Activated T-cell treated with anti-CD3 and anti-CD28 coated beads, Interleukin-2, amount 50 U/mL, for 1 hour (primary cell): ENCODE measurements around the gene GPC6.

ENCODE experiments used
- DNase-seq: peaks from one replicate; pipeline ENCODE4 v3.0.0-alpha.2; 2020

GPC6 gene

DNA sequence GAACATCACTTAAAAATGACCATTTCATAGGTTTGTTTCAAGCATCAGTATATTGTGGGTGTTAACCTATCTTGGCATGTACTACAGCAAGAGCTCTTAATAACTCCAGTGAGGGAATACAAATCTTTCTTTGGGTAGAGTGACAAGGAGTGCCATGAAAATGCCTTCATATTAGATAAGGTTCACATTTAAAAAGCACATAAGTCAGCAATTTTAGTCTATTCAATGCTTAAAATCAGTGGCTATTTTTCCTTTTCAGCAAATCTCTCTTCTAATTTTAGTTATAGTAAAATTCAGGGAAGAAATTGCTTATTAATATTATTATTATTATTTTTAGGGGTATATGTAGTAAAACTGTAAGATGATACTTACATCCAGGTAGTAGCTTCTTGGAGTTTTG is 291.1 kb downstream of the GPC6 start:
- DNase-seq = no peak

DNA sequence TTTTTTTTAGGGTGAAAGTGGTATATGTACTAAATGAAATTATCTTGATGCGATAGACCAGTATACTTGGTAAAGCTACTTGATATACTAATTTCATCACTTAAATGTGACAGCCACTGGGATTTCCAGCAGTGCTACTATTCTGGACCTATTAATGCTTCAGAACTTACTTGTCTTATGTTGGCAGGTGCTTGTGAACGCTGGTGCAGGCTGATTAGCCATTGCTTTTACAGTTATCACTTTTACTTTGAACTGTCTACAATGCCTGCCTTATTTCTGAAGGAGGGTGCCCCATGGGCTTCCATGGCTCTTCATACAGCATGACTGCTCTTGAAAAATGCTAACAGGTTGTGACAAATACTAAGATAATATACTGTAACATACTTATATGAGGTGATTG is 294.7 kb downstream of the GPC6 start:
- no peak for DNase-seq

DNA sequence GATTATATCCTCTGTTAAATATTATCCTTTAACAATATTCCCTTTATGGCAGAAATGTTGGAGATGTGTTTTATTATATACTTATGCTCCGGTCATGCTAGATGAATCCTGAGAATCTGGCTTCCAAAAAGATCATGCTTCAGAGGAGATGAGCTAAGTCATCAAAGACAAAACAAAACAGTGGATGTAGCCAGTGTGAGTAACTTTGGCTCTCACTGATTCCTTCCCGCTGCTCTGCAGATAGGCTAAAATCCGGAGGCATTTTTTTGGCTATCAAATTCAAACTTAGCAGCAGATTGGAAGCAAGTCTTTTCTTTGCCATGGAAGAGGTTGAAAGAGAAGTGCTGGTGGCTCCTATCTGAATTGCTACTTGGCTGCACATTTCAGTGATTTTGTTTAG is 295.9 kb downstream of the GPC6 start:
- no peak for DNase-seq

DNA sequence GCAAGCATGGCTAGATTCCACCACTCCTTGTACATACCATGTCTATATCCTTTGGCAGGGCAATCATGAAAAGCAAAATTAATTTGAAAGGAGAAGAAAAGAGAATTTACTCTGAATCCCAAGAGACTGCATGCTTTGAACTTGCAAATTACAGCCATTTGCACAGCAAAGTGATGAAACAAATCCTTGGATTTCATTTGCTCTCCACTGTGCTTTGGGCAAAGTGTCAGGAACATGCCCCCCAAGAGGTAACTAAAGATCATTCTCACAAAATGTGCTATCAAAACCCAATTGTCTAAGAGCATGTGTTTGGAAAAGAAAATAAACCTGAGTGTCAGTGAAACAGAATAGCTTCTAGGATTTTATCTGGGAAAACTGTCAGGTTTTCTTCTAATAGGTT is 298.5 kb downstream of the GPC6 start:
- no peak for DNase-seq

DNA sequence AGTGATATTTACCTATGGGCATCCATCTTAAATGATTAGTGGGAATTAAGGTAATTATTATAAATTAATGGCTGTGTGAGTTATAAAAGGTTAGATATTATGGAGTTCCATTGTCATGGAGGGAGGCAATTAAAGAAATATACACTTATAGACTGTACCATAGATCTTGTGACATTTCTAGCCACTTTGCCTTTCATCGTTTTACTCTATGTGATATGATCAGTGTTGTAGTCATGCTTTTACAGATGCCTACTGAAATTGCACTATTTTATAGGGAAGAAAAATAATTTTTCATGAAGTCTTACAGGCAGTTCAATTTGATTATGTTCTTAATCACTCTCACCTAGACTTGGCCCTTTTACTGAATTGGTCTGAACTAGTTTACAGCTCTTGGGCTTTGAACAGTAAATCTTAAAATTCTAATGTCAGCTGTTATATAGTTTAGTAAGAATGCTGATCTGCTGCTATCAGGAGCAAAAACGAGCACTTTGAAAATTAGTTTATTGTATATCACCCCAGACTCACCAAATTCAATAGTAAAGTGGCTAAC is 301.2 kb downstream of the GPC6 start:
- no peak for DNase-seq

DNA sequence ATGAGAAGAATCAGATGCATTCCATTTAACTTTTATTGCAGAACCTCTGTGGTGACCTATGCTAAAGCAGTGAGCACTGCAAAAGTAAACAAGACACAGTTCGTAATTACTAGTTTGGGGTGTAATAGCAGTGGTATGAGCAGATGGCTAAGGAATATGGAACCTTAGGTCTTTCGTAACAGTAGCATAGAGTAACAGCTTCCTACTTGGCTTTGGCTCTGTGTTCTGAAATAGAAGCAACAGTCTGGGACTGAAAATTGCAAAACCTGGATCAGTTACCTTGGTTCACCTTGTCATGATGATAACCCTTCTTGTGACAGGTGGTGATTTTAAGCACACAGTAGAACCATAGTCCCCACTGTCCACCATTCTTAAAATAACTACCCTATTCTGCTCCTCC is 303.4 kb downstream of the GPC6 start:
- DNase-seq = no peak

DNA sequence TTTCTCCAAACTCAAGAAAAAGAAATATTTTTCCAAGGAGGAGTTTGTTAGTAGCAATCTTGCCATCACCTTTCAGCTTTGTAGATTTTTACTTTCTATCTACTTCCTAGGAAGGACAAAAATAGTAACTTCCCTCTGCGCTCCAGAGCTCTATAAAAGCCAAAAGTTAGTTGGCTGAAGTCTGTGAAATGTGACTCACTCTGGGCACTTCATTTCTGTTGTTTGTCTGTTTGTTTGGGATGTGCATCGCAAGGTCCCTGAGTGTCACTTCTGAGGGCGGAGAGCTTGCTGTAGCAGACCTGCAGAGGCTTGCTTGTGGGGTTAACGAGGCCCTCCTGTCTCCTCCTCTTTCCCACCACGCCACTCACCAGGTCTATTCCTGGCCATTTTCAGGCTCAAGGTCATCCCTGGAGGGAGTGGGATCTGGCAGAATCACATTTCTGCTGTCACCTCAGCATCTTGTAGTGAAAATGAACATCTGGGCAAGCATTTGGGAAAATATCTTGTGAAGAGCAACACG is 307.6 kb downstream of the GPC6 start:
- no peak for DNase-seq

DNA sequence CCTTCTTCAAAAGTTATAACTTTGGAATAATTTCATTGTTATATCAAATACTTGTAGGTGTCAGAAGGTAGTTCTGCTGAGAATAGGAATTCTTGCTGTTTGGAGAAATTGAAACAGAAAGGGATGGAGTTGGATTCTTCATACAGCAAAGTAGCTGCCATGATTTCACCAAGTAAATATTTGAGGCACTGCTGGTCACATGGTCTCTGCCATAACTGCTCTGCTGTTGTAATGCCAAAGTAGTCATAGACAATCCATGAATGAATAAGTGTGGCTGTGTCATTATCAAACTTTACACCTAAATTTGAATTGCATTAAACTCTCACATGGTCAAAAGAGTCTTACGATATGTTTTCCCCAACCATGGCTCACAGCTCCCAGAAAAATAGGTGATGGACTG is 308.6 kb downstream of the GPC6 start:
- no peak for DNase-seq

DNA sequence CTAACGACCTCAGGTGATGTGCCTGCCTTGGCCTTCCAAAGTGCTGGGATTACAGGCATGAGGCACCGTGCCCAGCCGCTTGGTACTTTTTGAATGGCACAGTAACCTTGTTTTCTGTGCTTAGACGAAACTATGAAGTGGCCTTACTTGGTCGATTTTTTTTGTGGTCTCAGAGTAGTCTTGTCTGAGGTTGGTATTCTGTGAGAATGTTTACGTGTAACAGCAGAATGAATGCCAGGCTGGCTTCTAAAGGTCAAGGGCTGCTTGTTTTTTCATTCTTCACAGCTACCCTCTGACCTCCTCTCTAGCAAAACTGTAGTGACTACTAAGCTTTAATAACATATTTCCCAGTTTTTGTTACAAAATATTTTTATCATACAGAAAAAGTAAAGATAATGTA is 313.3 kb downstream of the GPC6 start:
- DNase-seq = no peak

DNA sequence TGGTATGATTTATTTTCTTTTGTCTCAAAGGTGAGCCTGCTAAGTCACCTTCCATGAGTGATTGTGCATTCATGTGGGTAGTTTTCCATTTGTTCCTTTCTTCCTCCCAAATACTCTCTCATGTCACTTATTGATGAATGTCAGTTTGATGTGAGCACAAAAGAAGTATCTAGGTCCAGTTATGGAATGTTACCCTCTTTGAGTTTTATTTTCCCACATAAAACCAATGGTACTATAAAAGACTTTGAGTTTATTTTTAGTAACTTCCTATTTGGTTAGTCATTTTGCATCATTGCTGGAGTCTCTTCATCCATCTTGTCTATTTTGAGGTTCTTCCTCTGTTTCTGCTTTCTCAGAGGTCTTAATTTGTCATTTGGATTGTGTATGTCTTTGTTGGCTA is 321.3 kb downstream of the GPC6 start:
- DNase-seq = no peak

DNA sequence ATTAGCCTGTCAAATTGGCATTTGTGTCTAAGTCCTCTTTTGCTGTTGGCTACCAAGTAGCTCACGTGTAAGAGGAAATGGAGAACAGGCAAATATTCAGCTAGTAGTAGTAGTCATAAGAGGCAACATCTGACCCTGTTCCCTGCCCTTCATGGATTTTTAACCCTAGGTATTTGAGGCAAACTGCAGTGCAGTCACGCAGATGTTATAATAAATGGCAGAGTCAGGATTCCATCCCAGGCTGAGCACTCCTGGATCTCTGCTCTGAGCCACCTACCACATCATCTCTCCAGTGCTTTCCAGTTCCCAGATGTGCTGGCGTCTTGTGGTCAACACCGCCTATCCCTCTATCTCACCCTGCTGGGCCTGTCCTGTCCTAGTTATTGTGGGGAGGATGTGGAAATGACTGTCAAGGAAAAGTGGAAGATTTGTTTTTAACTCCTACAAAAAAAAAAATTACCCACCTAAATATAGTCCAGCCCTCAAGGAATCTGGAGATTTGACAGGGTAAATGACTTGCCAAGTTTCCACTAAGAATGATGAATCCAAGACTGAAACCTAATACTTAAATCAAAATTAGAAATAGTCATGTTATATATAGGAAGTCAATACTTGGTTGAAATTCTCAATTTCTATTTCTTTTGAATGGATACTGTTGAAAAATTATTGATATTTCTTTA is 322.9 kb downstream of the GPC6 start:
- DNase-seq = no peak

DNA sequence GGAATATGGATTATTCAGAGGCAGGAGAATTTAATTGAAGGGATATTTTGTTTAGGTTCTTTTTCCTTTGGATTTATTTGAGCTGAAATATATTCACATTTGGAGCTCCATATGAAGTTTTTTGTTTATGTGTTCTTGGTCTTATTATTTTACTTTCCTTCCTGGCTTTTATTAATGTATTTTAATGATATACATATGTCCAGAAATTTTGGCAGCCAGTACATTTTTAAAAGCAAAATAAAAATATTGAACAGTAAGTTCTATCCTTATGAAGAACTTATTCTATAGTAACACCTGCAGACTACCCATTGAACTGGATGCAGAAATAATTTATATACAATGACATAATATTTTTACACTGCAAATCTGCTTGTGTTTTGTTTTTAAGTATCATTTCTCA is 323.6 kb downstream of the GPC6 start:
- no peak for DNase-seq

DNA sequence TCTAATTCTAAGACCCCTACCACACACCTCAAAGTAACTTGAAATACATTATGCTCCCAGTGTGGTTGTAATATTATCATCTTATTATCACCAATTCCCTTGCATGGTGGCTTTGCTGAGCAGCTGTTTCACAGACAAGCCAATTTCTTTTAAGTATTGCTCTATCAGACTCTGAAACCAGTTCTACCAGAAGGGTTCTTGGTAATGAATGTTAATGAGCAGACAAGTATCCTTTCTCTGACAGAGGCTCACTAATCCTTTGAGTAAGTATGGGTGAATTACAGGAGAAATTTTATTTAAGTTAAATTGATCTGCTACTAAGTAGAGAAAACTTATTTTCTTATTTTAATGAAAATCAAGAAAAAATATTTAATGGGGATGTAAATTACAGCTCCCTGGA is 326.0 kb downstream of the GPC6 start:
- no peak for DNase-seq

DNA sequence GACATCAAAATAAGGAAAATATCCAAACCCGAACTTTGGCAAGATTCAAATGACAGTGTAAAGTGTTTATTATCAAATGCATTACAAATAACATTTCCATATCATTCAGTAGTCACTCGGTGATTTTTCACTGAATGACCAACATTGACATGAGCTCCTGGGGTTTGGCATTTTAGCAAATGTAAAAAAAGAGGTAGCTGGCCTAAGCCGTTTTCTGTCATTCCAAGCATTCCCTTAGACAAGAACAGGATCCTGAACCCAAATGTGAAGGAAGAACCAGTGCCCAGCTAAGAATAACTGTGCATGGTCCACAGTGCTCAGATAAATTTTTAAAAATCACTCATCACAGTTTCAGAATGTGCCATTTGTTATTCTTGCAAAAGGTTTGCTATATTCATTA is 327.9 kb downstream of the GPC6 start:
- DNase-seq = no peak

DNA sequence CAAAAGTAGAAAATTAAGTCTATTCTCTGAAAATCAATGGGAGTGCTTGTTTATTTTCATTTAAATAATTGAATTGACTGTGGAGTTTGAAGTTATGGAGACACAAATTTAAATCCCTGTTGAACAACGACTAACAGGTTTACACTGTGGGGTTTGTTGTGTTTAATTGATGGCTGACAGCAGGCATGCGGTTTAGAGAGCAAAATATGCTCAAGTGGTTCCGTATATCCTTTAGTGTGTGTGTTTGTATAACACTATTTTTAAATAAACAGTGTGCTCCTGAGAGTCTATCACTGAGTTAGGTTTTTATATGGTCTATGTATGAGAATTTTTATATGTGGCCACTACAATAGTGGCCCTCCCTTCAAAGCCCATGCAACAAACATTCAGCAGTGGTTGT is 332.0 kb downstream of the GPC6 start:
- DNase-seq = no peak

DNA sequence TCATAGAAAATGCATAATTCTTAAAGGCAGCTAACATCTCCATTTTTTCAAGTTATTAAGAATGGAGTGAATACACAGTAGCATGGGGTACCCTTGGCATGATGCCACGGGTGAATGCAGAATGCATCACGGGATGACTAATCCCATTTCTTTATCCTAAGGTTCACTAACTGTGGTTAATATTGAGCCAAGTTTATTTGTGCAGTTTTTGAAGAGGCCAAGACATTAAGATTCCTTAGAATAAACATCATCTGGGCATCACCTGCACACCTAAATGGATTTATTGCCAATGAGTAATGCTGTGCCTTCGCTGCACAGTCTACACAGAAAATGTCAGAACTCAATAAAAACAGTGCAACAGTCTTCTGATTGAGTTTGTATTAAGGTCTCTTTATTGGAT is 333.1 kb downstream of the GPC6 start:
- no peak for DNase-seq

DNA sequence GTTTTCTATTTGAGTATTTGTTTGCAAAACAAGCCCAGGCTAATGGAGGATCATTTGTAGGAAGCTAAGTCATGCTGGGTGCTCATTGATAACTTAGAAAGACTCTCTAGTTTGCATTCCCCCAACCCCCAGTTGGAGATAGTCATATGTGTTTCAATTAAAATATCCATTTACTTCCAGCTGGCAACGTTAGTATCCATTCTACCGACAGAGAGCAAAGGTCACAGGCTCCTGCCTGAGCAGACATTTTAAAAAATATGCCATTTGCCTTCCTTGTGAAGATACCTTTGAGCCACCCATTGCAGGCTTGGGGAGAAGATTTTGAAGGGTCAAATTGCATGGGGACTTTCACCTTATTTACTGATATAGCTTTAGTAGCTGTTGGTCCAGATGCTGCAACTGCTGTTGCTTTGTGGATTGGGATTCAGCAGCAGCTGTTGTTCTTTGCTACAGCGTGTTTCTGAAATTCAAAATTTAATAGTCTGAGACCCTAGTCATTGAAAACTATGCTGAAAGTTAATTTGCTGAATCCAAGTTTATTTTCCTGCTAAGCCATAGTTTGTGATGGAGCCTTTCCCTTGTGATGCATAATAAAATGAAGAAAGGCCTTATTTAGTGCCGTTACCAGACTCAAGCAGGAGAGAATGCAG is 335.1 kb downstream of the GPC6 start:
- no peak for DNase-seq

DNA sequence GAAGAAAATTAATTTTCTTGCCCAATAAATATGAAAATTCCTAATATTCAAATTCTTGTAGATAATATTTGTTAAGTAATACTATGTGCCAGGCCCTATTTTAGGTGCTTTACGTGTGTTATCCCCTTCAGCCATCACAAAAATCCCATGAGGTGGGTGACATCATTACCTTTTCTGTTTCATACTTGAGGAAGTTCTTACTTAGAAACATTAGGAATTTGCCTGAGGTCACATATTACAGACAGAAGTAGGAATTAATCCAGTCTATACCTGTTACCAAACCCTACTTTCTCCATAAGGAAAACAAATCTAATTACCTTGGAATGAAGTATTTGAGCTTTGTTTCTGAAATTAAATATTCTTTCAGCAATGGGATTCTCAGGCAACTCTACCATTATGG is 336.1 kb downstream of the GPC6 start:
- no peak for DNase-seq

DNA sequence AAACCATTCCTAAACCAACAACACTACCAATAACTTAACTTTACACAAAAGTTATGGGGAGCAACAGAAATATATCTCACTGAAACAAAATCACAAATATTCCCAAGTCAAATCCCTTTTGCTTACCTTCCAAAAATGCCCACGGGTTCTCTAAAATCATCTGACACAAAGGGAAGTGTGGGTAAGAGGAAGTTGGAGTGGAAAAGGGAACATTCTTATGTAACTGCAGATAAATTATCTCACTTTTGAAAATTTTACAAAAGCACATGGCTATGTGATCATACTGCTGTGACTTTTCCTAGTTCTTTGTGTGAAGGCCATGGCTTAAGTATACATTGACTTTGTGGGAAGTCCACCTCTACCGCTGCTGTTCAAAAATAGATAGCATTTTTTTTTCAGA is 350.5 kb downstream of the GPC6 start:
- no peak for DNase-seq

DNA sequence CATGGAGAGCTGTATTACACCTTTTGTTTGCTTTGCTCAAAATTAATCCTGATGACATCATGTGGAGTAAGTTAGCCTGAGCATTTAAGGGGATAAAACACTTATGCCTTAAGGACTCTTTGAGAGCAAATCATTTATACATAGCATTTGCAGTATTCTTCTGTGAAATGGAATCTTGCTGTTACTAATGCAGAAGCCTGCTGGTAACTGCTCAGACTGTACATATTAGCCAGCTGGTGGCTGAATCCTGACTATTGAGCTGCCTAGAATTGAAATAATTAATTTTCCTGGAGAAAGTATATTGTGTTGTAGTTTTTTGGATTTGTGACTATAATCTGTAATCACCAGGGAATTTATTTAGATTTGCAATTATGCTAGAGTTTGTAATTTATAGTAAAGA is 363.2 kb downstream of the GPC6 start:
- DNase-seq = no peak

DNA sequence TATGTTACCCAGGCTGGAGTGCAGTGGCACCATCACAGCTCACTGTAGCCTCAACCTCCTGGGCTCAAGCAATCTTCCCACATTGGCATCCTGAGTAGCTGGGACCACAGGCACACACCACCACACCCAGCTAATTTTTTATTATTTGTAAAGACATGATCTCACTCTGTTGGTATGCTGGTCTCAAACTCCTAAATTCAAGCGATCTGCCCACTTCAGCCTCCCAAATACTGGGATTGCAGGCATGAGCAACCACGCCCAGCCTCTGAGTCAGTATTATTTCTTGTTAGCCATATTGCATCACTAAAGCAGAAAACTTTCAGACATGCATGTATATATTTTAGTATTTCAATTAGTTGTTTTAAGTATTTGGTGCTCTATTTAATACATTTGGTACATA is 376.4 kb downstream of the GPC6 start:
- no peak for DNase-seq

DNA sequence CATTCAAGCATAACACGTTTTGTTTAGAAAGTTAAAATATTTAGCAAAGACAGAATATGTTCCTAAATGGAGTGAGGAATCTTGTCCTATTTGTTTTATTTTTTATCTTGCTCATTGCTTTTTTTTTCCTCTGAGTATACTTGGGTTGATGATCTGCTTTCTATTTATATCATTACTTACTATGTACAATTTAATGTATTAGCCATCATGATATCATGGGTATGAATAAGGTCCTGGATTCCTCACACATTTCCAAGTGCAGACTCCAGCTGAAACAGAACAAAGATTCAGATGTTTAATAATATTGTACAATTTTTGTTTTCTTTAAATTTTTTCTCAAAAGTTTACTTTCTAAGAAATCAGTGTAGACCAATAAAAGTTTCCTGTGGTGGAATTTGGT is 388.2 kb downstream of the GPC6 start:
- DNase-seq = no peak

DNA sequence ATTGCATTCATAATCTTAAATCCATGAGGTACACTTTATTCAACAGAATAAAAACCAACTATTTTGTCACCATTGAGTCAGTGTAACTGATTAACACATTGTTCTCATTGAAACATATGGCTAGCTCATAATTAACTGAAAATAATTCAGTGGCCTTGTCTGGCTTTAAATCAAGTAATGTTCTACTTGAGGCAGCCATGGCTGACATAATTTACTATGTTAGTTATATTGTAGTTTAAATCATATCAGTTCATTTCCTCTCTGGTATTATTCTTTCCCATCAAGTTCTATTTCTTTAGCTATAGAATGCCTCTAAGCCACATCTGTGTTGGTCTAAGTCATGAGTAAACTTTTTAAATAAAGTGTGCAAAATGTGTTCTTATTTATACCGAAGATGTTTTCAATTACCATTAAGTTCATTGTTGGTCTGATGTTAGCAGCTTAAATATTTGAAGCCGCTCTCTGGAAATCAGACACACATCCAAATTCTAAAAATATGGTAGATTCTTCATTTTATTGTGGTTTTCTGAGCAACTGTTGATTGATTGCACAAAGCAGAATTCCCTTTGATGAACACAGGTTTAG is 393.7 kb downstream of the GPC6 start:
- no peak for DNase-seq

DNA sequence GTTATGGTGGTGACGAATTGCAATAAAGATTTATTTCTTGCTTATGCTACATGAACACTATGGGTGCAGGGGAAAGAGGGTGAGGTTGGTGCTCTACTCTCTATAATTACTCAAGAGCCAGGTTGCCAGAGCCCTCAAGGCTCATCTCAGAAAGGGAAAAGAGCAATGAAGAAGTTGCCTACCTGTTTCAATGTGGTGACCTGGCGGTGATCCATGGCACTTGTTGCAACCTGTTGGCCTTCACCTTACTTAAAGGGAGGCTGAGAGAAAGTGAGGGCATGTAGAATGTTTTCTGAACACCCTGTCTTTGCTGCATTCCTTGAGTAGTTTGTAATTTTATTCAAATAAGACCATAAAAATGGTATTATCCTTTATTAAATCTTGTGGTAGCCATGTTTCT is 394.4 kb downstream of the GPC6 start:
- DNase-seq = no peak
